ENCODE data around the gene MMP1. TPM values are rescaled to one million over a fixed set of nuclear protein-coding genes. Genes with fewer than 3 reads are reported as not detected.

The MMP1 gene
- total RNA-seq, 1 donor from 2014 or later = 19.1 TPM

- no peaks in the 10 kb centered on the region for H3K36me3 ChIP-seq
- H3K27me3 ChIP-seq = no peaks in the 10 kb centered on the region
- ATAC-seq (no peak), DNase-seq (no peak)
- H3K27ac ChIP-seq = no peak overlapping the region
- H3K4me1 ChIP-seq = no peaks in the 10 kb centered on the region
- intact Hi-C loops (cut with DNase I) = no loop called here
- H3K4me3 ChIP-seq = no peak overlapping the region
- no peaks in the 10 kb centered on the region for H3K9me3 ChIP-seq
- TF ChIP-seq CTCF (IDR thresholded peaks at IDR 0.05) = no peak
These were observed 4.2 kb downstream of the MMP1 start for GRCh38 chr11:102793677-102794290.

- H3K36me3 ChIP-seq = no peaks in the 10 kb centered on the region
- intact Hi-C loops (cut with DNase I) = no loop called here
- ATAC-seq (no peak), DNase-seq (no peak)
- no peaks in the 10 kb centered on the region for H3K27me3 ChIP-seq
- no peaks in the 10 kb centered on the region for H3K9me3 ChIP-seq
- no peak for TF ChIP-seq CTCF (IDR thresholded peaks at IDR 0.05)
- no peak overlapping the region for H3K4me3 ChIP-seq
- no peaks in the 10 kb centered on the region for H3K4me1 ChIP-seq
- no peak overlapping the region for H3K27ac ChIP-seq
These were observed 5.4 kb downstream of the MMP1 start for GRCh38 chr11:102792604-102793003.

GRCh38 chr11:102791271-102792036 lies 6.5 kb downstream of the MMP1 start:
- DNase-seq = no peak
- H3K27me3 ChIP-seq = no peaks in the 10 kb centered on the region
- no peak overlapping the region for H3K27ac ChIP-seq
- no peak overlapping the region for H3K4me3 ChIP-seq
- no peaks in the 10 kb centered on the region for H3K36me3 ChIP-seq
- TF ChIP-seq CTCF (IDR thresholded peaks at IDR 0.05) = no peak
- H3K9me3 ChIP-seq = no peaks in the 10 kb centered on the region
- no peak for ATAC-seq
- intact Hi-C loops (cut with DNase I) = no loop called here
- no peaks in the 10 kb centered on the region for H3K4me1 ChIP-seq

GRCh38 chr11:102788334-102788995 lies 9.5 kb downstream of the MMP1 start:
- H3K4me3 ChIP-seq = no peak overlapping the region
- no peaks in the 10 kb centered on the region for H3K9me3 ChIP-seq
- DNase-seq = no peak
- no peaks in the 10 kb centered on the region for H3K36me3 ChIP-seq
- intact Hi-C loops (cut with DNase I) = no loop called here
- H3K27ac ChIP-seq = no peak overlapping the region
- ATAC-seq = no peak
- H3K27me3 ChIP-seq = no peaks in the 10 kb centered on the region
- no peak for TF ChIP-seq CTCF (IDR thresholded peaks at IDR 0.05)
- H3K4me1 ChIP-seq = no peaks in the 10 kb centered on the region

GRCh38 chr11:102784380-102784779 lies 13.6 kb downstream of the MMP1 start:
- no peaks in the 10 kb centered on the region for H3K36me3 ChIP-seq
- H3K4me3 ChIP-seq = no peak overlapping the region
- no peaks in the 10 kb centered on the region for H3K27me3 ChIP-seq
- no peak for DNase-seq
- H3K9me3 ChIP-seq = no peaks in the 10 kb centered on the region
- ATAC-seq = no peak
- no peak overlapping the region for H3K27ac ChIP-seq
- intact Hi-C loops (cut with DNase I) = no loop called here
- TF ChIP-seq CTCF (IDR thresholded peaks at IDR 0.05) = no peak
- no peaks in the 10 kb centered on the region for H3K4me1 ChIP-seq

Data from upper lobe of right lung (tissue), 1 donor.